Neural progenitor cell (in vitro differentiated cells): ENCODE results near the gene PRDM16.

Experiments
- CTCF ChIP-seq: fragments of 200-600 bp; sonication (generic); IDR thresholded peaks from 2 replicates; pipeline ENCODE4 v1.5.1; 2017; ENCODE audit warnings: antibody characterized with exemption, mild to moderate bottlenecking
- EZH2 ChIP-seq: fragments of 200-600 bp; sonication (generic); IDR thresholded peaks from 2 replicates; pipeline ENCODE4 v1.6.1; 2017; ENCODE audit warnings: antibody characterized with exemption, mild to moderate bottlenecking, moderate library complexity
- EZH2phosphoT487 ChIP-seq: fragments of 200-600 bp; sonication (generic); IDR thresholded peaks from 2 replicates; pipeline ENCODE4 v1.6.1; 2017; ENCODE audit warnings: antibody characterized with exemption

- TF ChIP-seq EZH2 (no peak), CTCF (no peak), EZH2phosphoT487 (no peak)
Measured at GRCh38 chr1:3459051-3459908, 390.3 kb downstream of the PRDM16 start.
